Brain microvascular endothelial cell (primary cell): ENCODE results near the gene NXNL1.

ENCODE experiments used
- DNase-seq: peaks from one replicate; pipeline ENCODE4 v3.0.0-alpha.2; 2020
- H3K27ac ChIP-seq: fragments of 250-450 bp; sonication (Bioruptor Pico); 2 replicates; pipeline ENCODE4 v1.5.1; 2020; ENCODE audit warnings: mild to moderate bottlenecking, moderate library complexity
- H3K27me3 ChIP-seq: fragments of 250-450 bp; sonication (Bioruptor Pico); replicated peaks from 2 replicates; pipeline ENCODE4 v1.5.1; 2020; ENCODE audit warnings: mild to moderate bottlenecking
- H3K36me3 ChIP-seq: fragments of 250-450 bp; sonication (Bioruptor Pico); replicated peaks from 2 replicates; pipeline ENCODE4 v1.5.1; 2020; ENCODE audit warnings: mild to moderate bottlenecking
- H3K4me3 ChIP-seq: 2 replicates; pipeline ENCODE4 v1.5.1; 2011; ENCODE audit warnings: low read depth, mild to moderate bottlenecking, control low read depth, low read length, moderate library complexity
- CTCF ChIP-seq: IDR thresholded peaks from 2 replicates; pipeline ENCODE4 v1.5.1; 2011; ENCODE audit warnings: low read depth, mild to moderate bottlenecking, moderate library complexity, low read length, control low read depth, inconsistent platforms; ENCODE audit errors: missing control alignments
- in situ Hi-C: cut with HindIII; loops from 2 replicates; pipeline ENCODE4 v1.10.0; 2017; ENCODE audit warnings: low sequenced_read_pairs, low pct_ligation_motif_present

Gene NXNL1

GRCh38 chr19:17496337-17496997 lies 35.7 kb upstream of the NXNL1 start:
- peak; percentile 98 for TF ChIP-seq CTCF
- in situ Hi-C loops, result no loop called here
- H3K4me3 ChIP-seq, result no peak overlapping the region
- DNase-seq, result peak; percentile 42
- no peak overlapping the region for H3K27ac ChIP-seq
- peaks cover 17% of the 10 kb centered on the region for H3K36me3 ChIP-seq
- H3K27me3 ChIP-seq, result no peaks in the 10 kb centered on the region

GRCh38 chr19:17495639-17496296 lies 35.0 kb upstream of the NXNL1 start:
- Histone ChIP-seq H3K36me3 (peaks cover 11% of the 10 kb centered on the region), H3K27me3 (no peaks in the 10 kb centered on the region), H3K27ac (no peak overlapping the region), H3K4me3 (no peak overlapping the region)
- no peak for TF ChIP-seq CTCF
- in situ Hi-C loops, result no loop called here
- no peak for DNase-seq

GRCh38 chr19:17491287-17491686 lies 30.6 kb upstream of the NXNL1 start:
- DNase-seq, result no peak
- H3K27me3 ChIP-seq, result no peaks in the 10 kb centered on the region
- no peak for TF ChIP-seq CTCF
- in situ Hi-C loops, result no loop called here
- no peaks in the 10 kb centered on the region for H3K36me3 ChIP-seq
- no peak overlapping the region for H3K4me3 ChIP-seq
- no peak overlapping the region for H3K27ac ChIP-seq

- H3K27ac ChIP-seq, result no peak overlapping the region
- no peak overlapping the region for H3K4me3 ChIP-seq
- no peak for TF ChIP-seq CTCF
- no peak for DNase-seq
- H3K36me3 ChIP-seq, result no peaks in the 10 kb centered on the region
- in situ Hi-C loops, result no loop called here
- no peaks in the 10 kb centered on the region for H3K27me3 ChIP-seq
Measured at GRCh38 chr19:17490411-17490810, 29.7 kb upstream of the NXNL1 start.

- no peak for TF ChIP-seq CTCF
- in situ Hi-C loops, result no loop called here
- no peak overlapping the region for H3K27ac ChIP-seq
Measured at GRCh38 chr19:17489392-17490030, 28.8 kb upstream of the NXNL1 start.

More at GRCh38 chr19:17489392-17490030, 28.8 kb upstream of the NXNL1 start:
- Histone ChIP-seq H3K36me3 (no peaks in the 10 kb centered on the region), H3K4me3 (no peak overlapping the region), H3K27me3 (no peaks in the 10 kb centered on the region)
- no peak for DNase-seq
